Keratinocyte (primary cell): Measurements from ENCODE around the gene IRF8.

Experiments
- CTCF ChIP-seq, 3 experiments: IDR thresholded peaks in 1 of 3; conservative IDR thresholded peaks in 1 of 3; optimal IDR thresholded peaks in 1 of 3; 2 replicates in 2 of 3; 3 replicates in 1 of 3; pipeline versions ENCODE3 to v1.5.1; 2011; ENCODE audit warnings: low read length in 3 of 3, mild to moderate bottlenecking in 3 of 3, moderate library complexity in 2 of 3, control low read depth in 1 of 3, inconsistent platforms in 1 of 3; ENCODE audit not compliant: insufficient read depth in 2 of 3; ENCODE audit errors: extremely low read depth in 1 of 3
- EZH2 ChIP-seq: IDR thresholded peaks from one replicate; pipeline ENCODE4 v1.6.1; 2012; ENCODE audit warnings: inconsistent platforms, mild to moderate bottlenecking, low read length, moderate library complexity

- no peak for TF ChIP-seq EZH2
- no peak for TF ChIP-seq CTCF (optimal IDR thresholded peaks at IDR 0.05 in 1 of 3, IDR thresholded peaks at IDR 0.05 in 1 of 3, conservative IDR thresholded peaks at IDR 0.05 in 1 of 3; ENCODE audit: extremely low read depth in 1 of 3, insufficient read depth in 2 of 3, low read length in 3 of 3)
These were observed 60.7 kb downstream of the IRF8 start for GRCh38 chr16:85959686-85960085.
